SHP77 treated with DMSO at 0.1 percent for 48 hours (cell line): ENCODE results near the gene PLEKHA3.
A peak's percentile ranks its signal among the peaks of the same experiment; 100 is the strongest.

Experiments
- DNase-seq: peaks from one replicate; lab custom pipeline; 2025; lab: John Stamatoyannopoulos, UW

Gene PLEKHA3

DNA sequence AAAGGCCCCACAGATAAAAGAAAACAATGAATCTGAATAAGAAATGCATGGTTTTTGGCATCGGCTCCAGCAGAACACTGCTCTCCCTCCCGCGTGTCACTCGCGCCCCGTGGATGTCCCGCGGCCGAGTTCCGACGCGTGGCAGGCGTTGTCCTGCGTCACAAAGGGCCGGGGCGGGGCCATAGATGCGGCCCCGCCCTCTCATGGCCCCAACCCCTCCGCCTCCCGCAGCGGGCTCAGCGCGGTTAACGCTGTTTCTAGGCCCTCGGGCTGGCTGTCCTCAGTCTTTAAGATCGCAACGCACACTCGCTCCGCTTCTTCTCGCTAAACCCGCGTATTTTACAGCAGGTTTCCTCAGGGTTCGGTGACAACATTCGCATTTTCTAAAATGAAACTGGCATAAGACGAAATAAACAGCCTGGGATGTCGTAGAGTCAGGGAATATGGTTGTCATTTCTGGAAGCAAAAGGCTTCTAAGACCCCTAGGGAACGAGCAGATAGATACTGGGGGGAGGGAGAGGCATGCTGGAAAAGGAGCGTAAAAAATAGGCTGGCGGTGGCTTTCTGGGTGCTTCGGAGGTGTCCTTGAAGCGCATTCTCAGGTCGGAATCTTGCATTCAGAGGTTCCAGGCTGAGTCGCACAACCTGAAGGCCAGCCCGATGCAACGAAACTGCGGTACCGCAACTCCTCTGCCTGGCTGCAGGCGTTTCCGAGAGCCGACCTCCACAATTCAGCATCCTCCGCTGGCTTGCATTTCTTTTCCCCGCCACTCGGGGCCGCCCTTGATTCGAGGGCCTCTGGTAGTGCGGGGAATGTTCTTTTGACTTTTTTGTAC, 1.6 kb upstream of the PLEKHA3 start, which contains the start of gene FKBP7:
Gene FKBP7 (minus strand): TSS at position 162 of the 836 bp plus-strand sequence. CDS start 101 bp downstream, at position 61.
- DNase-seq, result peak; percentile 32

- DNase-seq, result no peak
Measured at GRCh38 chr2:178479275-178479616, 1.0 kb upstream of the PLEKHA3 start.

- DNase-seq, result no peak
Measured at GRCh38 chr2:178479758-178480226, 465 bp upstream of the PLEKHA3 start.

DNA sequence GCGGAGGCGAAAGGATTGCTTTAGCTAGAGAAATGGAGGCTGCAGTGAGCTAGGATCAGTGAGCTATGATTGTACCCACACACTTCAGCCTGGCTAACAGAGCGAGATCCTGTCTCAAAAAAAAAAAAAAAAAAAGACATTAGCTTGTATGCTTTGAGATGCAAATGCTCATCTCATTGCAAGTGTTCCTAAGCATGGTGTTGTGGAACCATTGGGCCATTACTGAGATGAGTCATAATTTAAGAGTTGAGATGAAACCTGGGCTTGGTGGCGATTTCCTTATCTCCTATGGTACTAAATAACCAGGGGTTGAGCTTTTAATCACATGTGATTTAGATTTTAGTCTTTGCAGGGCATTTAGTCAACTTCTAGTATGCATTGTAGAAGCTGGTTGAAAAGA, 2.2 kb downstream of the PLEKHA3 start:
- DNase-seq, result no peak

DNA sequence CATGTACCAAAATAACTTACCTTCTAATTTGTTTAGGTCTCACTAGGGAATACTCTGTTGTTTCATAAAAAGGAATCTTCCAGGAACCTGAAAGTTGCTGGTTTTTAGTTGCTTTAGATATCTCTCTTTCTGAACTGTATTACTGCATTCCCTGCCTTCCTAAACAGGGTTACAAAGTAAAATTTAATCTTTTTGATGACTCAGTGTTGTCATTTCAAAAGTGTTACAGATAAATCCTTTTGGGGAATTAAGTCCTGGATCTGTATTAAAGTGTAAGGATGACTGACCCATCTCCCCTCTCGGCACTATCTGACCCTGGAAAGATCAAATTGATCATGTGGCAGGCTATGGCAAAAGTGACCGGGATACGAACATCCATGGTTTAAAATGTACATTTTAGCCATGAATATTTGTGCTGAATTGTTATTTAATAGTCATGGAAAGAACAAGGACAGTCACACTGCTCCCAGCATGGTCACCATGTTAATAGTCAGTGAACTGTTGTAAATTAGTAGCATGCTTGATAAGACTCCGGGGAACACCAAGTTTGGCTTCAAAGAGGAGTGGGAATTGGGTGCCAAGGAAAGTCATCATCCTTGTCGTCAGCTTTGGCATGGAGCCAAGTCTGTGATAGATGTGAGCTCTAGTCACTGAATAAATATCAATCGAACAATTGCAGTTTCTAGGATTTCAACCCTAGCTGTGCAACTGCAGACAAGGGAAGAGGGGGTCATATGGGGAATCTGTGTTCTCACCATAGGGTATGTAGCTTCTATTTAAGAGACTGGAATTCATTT, 4.2 kb downstream of the PLEKHA3 start:
- peak; percentile 26 for DNase-seq

GRCh38 chr2:178485356-178485755, 5.1 kb downstream of the PLEKHA3 start:
- no peak for DNase-seq

DNA sequence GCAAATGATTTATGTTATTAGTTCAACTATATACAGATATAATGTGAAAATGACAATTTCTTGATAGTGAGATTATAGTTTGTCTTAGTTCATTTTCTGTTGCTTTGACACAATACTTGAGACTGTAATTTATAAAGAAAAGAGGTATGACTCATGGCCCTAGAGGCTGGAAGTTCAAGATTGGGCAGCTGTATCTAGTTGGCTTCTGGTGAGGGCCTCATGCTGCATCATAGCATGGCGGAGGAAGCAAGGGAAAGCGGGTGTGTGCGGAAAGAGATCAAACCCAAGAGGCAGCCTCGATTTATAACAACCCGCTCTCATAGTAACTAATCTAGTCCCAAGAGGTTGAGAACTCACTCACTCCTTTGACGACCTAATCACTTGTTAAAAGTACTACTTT, 11.4 kb downstream of the PLEKHA3 start:
- DNase-seq, result no peak

DNA sequence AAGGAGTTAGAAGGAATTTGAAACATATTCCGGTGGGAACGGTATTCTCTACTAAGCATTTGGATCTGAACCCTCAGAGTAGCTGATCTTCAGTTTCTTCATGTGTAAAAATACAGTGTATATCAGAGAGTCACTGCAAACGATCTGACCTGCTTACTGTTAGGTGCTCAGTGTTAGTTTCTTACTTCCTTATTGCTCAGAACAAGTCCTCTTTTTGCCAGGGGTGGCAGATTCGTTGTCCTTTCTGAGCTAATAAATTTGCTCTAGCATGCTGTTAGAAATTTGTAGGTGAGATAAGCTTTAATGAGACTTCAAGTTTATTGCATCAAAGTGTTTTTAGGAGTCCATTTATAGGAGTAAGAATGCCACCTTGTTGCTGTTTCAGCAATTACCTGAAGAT, 15.8 kb downstream of the PLEKHA3 start:
- no peak for DNase-seq

DNA sequence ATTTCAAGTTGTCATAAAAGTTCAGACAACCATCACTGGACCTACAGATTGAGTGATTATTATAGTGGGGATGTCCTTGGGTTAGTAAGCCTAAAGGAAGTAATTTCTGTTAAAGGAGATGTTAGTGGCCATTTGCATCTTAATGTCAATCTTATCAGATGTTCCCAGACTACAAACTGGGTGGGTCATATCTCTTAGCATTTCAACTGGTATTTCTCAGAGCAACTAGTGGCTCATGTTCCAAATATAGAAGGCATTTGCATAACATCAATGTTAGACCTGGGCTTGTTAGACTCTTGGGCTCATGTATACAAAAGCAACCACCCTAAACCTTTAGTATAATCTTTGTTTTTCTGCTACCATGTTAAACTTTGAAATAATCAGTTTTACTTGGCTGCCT, 17.9 kb downstream of the PLEKHA3 start:
- no peak for DNase-seq

DNA sequence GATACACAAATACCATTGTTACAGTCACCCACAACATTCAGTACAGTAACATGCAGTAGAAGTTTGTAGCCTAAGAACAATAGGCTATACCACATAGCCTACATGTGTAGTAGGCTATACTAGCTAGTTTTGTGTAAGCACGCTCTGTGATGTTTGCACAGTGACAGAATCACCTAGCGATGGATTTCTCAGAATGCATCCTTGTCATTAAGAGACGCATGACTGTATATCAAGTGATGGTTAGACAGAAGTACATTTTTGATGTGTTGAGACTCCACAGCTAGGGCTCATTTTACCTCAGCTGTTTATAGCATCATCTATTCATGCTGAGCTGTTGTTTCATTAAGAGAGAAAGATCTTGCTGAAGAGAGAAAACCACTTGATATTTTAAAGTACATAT, 19.4 kb downstream of the PLEKHA3 start:
- no peak for DNase-seq

DNA sequence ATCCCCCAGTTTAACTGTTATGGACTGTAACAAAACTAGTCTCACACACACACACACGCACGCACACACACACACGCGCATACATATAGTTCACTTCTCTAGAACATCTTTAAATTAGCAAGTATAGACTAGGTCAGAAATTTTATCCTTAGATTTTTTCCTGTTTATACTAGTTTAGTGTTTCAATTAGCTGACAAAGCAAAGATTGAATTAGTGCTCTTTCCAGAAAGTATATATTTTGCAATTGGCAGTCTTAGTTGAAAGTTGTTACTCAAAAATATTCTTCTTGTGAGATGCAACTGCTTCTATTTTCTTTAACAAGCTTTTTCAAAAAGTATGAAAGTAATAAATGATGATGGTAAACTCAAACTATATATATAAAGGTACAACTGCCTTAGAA, 22.5 kb downstream of the PLEKHA3 start:
- no peak for DNase-seq

GRCh38 chr2:178506101-178506500, 25.8 kb downstream of the PLEKHA3 start:
- DNase-seq, result no peak

DNA sequence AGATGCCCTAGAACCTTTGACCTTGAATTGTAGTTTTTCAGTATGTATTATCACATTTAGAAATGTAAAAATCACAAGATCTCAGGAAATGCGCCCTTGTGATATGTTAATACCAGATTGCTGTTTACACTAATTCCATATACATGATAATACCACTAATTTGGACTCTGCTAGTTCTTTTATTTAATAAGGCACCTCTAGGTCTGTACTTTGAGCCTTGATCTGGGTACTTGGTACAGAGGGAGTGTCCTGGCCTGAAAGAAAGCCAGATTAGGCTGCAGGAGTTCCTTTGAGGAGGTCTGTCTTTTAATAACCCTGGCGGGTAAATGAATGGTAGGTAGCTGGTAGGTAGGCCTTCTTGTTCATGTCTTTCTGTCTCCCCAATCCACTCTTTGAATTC, 26.3 kb downstream of the PLEKHA3 start:
- DNase-seq, result no peak

DNA sequence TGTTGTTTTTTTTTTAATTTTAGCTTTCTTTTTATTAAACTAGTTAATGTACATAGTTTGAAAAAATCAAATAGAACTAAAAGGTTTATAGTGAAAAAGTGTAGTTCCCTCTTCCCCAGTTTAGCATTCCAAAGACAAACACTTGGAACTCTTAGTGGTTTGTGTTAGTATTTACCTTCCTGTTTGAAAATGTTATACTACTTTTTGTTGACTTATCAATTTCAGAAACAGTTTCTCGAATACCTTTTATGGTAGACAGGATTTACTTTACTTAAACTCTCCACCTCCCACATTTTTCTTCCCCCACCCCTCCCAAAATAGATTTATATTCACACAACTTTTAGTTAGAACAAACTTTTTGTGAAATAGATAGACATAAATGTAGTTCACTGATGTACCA, 26.7 kb downstream of the PLEKHA3 start:
- no peak for DNase-seq

DNA sequence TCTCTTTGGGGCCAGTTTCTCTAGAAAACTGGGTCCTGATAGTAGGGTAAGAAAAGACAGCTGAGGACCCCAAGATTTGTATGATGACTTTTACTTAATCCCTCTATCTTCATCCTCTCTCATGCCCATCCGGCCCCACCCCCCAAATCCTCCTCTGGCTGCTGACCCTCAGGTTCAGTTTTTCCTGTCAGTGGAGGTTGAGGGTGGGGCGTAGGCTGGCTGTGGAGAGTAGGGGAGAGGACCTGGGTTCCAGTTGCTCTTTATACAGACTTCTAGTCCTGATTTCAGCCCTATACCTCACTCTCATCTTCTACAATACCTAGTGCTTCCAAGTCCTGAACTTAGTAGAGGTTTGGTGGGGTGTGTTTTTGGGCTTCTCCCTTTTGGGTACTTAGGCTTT, 28.4 kb downstream of the PLEKHA3 start:
- DNase-seq, result no peak

GRCh38 chr2:178510384-178510783, 30.1 kb downstream of the PLEKHA3 start:
- DNase-seq, result no peak

GRCh38 chr2:178512484-178512883, 32.2 kb downstream of the PLEKHA3 start:
- no peak for DNase-seq

DNA sequence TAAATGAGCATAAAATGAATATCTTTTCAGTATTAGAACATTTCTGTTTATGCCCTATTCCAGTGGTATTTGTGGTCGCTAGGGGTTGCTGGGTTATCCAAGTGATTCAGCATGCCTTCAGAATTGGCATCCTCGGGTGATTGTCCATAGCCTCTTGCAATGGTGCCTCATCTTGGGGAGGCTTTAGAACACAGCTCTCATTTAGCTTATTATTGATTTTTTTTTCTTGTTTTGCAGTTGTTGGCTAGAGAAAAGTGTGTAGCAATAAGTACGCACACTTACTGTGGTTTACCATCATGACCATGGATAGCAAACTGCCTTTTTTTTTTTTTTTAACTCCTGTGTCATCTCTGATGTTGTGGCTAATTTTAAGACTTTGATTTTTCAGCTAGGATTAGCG, 33.6 kb downstream of the PLEKHA3 start:
- no peak for DNase-seq

DNA sequence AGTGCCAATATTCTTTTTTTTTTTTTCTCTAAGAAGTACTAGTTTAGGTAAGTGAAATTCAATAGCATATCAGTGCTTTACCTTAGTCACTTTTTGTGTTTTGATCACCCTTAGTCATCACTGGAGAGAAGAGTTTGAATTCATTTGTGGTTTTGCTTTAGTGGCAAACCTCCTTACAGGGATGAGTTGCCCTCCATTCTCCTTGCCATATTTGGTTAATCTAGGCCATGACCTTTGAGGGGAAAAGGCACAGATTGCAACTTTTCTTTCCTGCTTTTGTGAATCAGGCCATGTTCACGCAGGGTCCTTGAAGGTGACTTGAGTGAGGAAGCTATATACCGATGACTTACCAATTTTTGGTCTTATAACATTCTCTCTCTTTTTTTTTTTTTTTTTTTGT, 34.4 kb downstream of the PLEKHA3 start:
- DNase-seq, result no peak

DNA sequence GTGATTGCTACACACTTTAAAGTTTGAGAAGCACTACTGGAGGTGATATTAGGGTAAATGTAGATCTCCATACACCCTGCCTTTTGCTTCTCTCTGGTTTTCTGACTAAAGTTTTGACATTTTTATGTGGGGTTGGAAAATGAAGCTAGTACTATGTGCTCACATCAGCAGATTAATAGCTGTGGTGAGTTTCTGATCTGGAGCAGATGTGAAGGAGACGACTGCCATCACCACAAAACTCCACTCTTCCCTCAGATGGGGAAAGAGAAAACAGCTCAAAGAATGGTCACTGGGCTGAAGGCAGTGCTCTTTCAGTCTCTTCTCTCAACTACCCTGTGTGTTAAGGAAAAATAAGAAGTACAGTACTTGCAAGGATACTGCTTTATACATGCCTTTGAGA, 37.2 kb downstream of the PLEKHA3 start:
- no peak for DNase-seq

DNA sequence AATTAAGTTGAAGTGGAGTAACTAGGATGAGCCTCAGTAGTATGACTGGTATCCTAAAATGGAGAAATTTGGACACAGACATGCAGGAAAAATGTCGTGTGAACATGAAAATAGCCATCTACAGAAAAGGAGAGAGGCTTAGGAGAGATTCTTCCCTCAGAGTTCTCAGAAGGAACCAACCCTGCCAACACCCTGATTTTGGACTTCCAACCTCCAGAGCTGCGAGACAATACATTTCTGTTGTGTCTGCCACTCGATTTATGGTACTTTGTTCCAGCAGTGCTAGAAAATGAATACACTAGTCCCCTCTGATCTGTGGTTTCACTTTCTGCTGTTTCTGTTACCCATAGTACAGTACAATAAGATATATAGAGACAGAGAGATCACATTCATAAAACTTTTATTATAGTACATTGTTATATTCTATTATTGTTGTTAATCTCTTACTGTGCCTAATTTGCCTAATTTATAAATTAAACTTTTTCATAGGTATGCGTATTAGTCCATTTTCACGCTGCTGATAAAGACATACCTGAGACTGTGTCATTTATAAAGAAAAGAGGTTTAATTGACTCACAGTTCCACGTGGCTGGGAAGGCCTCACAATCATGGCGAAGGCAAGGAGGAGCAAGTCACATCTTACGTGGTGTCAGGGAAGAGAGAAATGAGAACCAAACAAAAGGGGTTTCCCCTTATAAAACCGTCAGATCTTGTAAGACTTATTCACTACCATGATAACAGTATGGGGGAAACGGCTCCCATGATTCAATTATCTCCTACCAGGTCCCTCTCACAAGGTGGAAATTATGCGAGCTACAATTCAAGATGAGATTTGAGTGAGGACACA, 41.3 kb downstream of the PLEKHA3 start:
- DNase-seq, result no peak

DNA sequence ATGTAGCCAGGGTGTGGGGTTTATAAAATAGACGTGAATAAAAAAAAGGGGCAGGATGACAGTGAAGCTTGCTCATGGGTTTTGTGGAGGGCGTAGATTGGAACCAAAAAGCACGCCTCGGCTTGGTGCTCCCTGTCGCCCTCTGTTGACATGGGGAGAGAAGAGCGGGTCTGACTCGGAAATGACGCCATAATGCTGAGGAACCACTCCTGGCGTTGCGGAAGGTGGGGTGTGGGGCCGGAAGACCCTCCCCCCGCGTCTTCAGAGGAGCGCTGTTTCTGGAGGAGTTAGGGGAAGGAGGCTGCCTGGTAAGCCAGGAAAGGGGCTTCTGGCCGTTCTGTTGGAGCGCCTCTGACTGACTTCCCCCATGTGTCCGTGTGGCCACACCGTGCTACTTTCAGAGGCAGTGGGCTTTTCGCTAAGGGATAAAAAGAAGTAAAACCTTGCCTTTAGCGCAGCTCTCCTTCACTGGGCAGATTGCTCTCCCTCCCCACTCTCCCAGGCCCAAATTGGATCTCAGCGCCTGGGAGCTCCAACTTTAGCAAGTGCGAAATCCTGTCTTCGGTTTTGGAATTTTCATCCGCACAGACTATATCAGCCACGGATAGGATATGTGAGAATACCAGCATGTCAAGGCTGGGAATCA, 42.8 kb downstream of the PLEKHA3 start:
- peak; percentile 16 for DNase-seq
